D721Med (cell line): ENCODE data around the gene DYNC1H1.

Experiments
- DNase-seq: peaks from one replicate; pipeline ENCODE4 v3.0.0; 2011; ENCODE audit warnings: low spot score; ENCODE audit not compliant: insufficient read length
- FAIRE-seq: peaks from 2 replicates; lab custom pipeline; 2011; peaks lifted over from hg19 to GRCh38; lab: Jason Lieb, UNC
- CTCF ChIP-seq: IDR thresholded peaks from 2 replicates; pipeline ENCODE4 v1.5.1; 2012; ENCODE audit warnings: mild to moderate bottlenecking, control low read depth; ENCODE audit not compliant: insufficient read depth; ENCODE audit errors: missing control alignments

The DYNC1H1 gene

GRCh38 chr14:102052522-102052921, 88.1 kb downstream of the DYNC1H1 start:
- FAIRE-seq (no peak), DNase-seq (no peak)
- TF ChIP-seq CTCF, result no peak

- no peak for DNase-seq
- no peak for TF ChIP-seq CTCF
- FAIRE-seq, result no peak
Measured at GRCh38 chr14:102055181-102055901, 91.0 kb downstream of the DYNC1H1 start.

GRCh38 chr14:102056694-102057442, 92.5 kb downstream of the DYNC1H1 start:
- DNase-seq (no peak), FAIRE-seq (no peak)
- no peak for TF ChIP-seq CTCF

GRCh38 chr14:102057480-102058114, 93.2 kb downstream of the DYNC1H1 start:
- TF ChIP-seq CTCF, result no peak
- no peak for DNase-seq
- FAIRE-seq, result no peak

- TF ChIP-seq CTCF, result no peak
- FAIRE-seq (no peak), DNase-seq (no peak)
Measured at GRCh38 chr14:102058146-102058545, 93.8 kb downstream of the DYNC1H1 start.

- FAIRE-seq, result no peak
- no peak for DNase-seq
- no peak for TF ChIP-seq CTCF
Measured at GRCh38 chr14:102058961-102059360, 94.6 kb downstream of the DYNC1H1 start.
